Gastrocnemius medialis (tissue), 4 donors: ENCODE data around the gene ETF1.

Experiments
- POLR2A ChIP-seq, 2 donors: fragments of 450-650 bp; IDR thresholded peaks; one replicate each; pipeline ENCODE4 v1.6.1; 2017; ENCODE audit warnings: antibody characterized with exemption in 2 of 2, mild to moderate bottlenecking in 2 of 2, moderate library complexity in 2 of 2
- TF ChIP-seq, protein P1 (sequence below), 5 experiments: fragments of 450-650 bp in 3 of 5; fragments of 200-600 bp in 2 of 5; sonication (generic) in 2 of 5; IDR thresholded peaks in 4 of 5; conservative IDR thresholded peaks in 1 of 5; 1 replicate in 4 of 5; 2 replicates in 1 of 5; pipeline ENCODE4 v1.5.1; 2016 to 2019; ENCODE audit warnings: antibody characterized with exemption in 5 of 5, mild to moderate bottlenecking in 3 of 5, moderate library complexity in 3 of 5

DNA sequence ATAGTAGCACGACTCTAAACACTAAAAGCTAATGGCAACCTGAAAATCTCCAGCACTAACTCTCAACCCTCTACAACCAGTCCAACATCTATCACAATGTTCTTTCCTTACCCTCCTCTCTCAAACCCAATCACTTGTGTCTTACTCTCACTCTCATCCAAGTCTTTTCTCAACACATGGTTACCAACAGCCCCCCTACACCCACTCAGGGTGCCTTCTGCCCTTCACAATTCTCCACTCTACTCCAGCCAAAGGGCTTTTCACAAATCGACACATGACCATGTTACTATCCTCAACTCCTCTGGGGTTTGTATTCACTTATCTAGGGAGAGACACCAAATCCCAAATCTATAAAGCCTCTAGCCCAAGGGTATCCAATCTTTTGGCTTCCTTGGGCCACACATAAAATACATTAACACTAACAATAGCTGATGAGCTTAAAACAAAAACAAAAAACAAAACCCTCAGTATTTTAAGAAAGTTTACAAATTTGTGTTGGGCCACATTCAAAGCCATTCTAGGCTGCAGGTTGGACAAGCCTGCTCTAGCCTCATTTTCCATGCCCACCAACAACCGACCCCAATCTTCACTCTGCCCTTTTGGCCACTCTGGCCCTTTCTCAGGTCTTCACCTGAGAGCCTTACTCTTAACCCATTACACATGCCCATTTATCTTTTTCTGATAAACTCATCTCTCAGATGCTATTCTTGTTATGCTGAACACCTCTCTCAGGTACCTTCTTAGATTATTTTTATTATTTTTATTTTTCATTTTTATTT lies 20.5 kb upstream of the ETF1 start:
- TF ChIP-seq, protein P1, sequence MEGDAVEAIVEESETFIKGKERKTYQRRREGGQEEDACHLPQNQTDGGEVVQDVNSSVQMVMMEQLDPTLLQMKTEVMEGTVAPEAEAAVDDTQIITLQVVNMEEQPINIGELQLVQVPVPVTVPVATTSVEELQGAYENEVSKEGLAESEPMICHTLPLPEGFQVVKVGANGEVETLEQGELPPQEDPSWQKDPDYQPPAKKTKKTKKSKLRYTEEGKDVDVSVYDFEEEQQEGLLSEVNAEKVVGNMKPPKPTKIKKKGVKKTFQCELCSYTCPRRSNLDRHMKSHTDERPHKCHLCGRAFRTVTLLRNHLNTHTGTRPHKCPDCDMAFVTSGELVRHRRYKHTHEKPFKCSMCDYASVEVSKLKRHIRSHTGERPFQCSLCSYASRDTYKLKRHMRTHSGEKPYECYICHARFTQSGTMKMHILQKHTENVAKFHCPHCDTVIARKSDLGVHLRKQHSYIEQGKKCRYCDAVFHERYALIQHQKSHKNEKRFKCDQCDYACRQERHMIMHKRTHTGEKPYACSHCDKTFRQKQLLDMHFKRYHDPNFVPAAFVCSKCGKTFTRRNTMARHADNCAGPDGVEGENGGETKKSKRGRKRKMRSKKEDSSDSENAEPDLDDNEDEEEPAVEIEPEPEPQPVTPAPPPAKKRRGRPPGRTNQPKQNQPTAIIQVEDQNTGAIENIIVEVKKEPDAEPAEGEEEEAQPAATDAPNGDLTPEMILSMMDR (IDR thresholded peaks at IDR 0.05 in 4 of 5, conservative IDR thresholded peaks at IDR 0.05 in 1 of 5): no peak
- TF ChIP-seq POLR2A (IDR thresholded peaks at IDR 0.05): no peak
